CD4-positive, alpha-beta T cell treated with Interleukin-4 for 1 hour (primary cell): ENCODE measurements around the gene FBXO24.
A peak's percentile ranks its signal among the peaks of the same experiment; 100 is the strongest.
"Not testable (repeated sequence)": the region's sequence is repeated elsewhere in the genome, so short reads cannot be mapped to it uniquely, and the experiment has no call there.

Experiments
- DNase-seq, 2 donors: peaks; one replicate each; pipeline ENCODE4 v3.0.0-alpha.2; 2020 to 2022

The FBXO24 gene

GRCh38 chr7:100586266-100587025, at the start of gene FBXO24:
TSS of gene FBXO24 (plus strand) at chr7:100586328. CDS start at chr7:100586626, 298 bp downstream.
- peak; percentile 100 for DNase-seq

GRCh38 chr7:100536695-100537094, 49.4 kb upstream of the FBXO24 start:
- DNase-seq = not testable (repeated sequence)

- DNase-seq = no peak
Measured at GRCh38 chr7:100538348-100538653, 47.8 kb upstream of the FBXO24 start.

GRCh38 chr7:100538654-100539435, 47.3 kb upstream of the FBXO24 start, which contains the start of gene AGFG2:
TSS of gene AGFG2 (plus strand) at chr7:100539203. CDS start at chr7:100539347, 144 bp downstream.
- DNase-seq = peak; percentile 100

GRCh38 chr7:100539436-100540006, 46.6 kb upstream of the FBXO24 start:
- DNase-seq = no peak

GRCh38 chr7:100540073-100540723, 45.9 kb upstream of the FBXO24 start:
- peak in 1 of 2 donors; percentile 18 for DNase-seq

- not testable (repeated sequence) for DNase-seq
Measured at GRCh38 chr7:100541309-100541708, 44.8 kb upstream of the FBXO24 start.

- no peak for DNase-seq
Measured at GRCh38 chr7:100543586-100543985, 42.5 kb upstream of the FBXO24 start.

- DNase-seq = no peak
Measured at GRCh38 chr7:100544386-100544785, 41.7 kb upstream of the FBXO24 start.

GRCh38 chr7:100544967-100545359, 41.2 kb upstream of the FBXO24 start:
- DNase-seq = no peak

- peak; percentile 17 to 39 for DNase-seq
Measured at GRCh38 chr7:100545360-100546128, 40.6 kb upstream of the FBXO24 start.

- DNase-seq = peak in 1 of 2 donors; percentile 74
Measured at GRCh38 chr7:100546129-100546925, 39.8 kb upstream of the FBXO24 start.

- DNase-seq = no peak
Measured at GRCh38 chr7:100546926-100547800, 39.0 kb upstream of the FBXO24 start.

- peak in 1 of 2 donors; percentile 15 for DNase-seq
Measured at GRCh38 chr7:100547872-100548271, 38.3 kb upstream of the FBXO24 start.

- DNase-seq = not testable (repeated sequence)
Measured at GRCh38 chr7:100548446-100548845, 37.7 kb upstream of the FBXO24 start.

GRCh38 chr7:100552532-100552931, 33.6 kb upstream of the FBXO24 start:
- DNase-seq = no peak

GRCh38 chr7:100553032-100553431, 33.1 kb upstream of the FBXO24 start:
- DNase-seq = no peak

GRCh38 chr7:100555701-100556100, 30.4 kb upstream of the FBXO24 start:
- DNase-seq = no peak

GRCh38 chr7:100556541-100556940, 29.6 kb upstream of the FBXO24 start:
- no peak for DNase-seq

- no peak for DNase-seq
Measured at GRCh38 chr7:100559127-100559526, 27.0 kb upstream of the FBXO24 start.
